Activated CD8-positive, alpha-beta T cell treated with anti-CD3 and anti-CD28 coated beads for 36 hours (primary cell): ENCODE results near the gene TMEM41A. TPM values are rescaled to one million over a fixed set of nuclear protein-coding genes. Genes with fewer than 3 reads are reported as not detected.

ENCODE experiments used
- ATAC-seq: fragments of 200-7000 bp; cut with Tn5 transposase; one replicate; pipeline ENCODE4 v1.10.0; 2021; ENCODE audit warnings: mild to moderate bottlenecking, moderate library complexity
- CTCF ChIA-PET: fragments of 350-600 bp; sonication (Branson Sonifier 250); formaldehyde crosslinking; loops from one replicate; lab custom pipeline; 2021; ENCODE audit warnings: antibody characterized with exemption; lab: Charles Lee
- POLR2A ChIA-PET: fragments of 350-600 bp; sonication (Branson Sonifier 250); formaldehyde crosslinking; loops from one replicate; lab custom pipeline; 2021; ENCODE audit warnings: antibody characterized with exemption; lab: Charles Lee
- DNase-seq: peaks from one replicate; pipeline ENCODE4 v3.0.0-alpha.2; 2020
- H3K27ac Mint-ChIP-seq: one replicate; pipeline ENCODE4 v1.8.0; 2021; ENCODE audit warnings: mild to moderate bottlenecking, mixed read lengths
- H3K27me3 Mint-ChIP-seq: one replicate; pipeline ENCODE4 v1.8.0; 2021; ENCODE audit warnings: mixed read lengths
- H3K36me3 Mint-ChIP-seq: one replicate; pipeline ENCODE4 v1.8.0; 2021; ENCODE audit warnings: low read depth, mixed read lengths
- H3K4me1 Mint-ChIP-seq: one replicate; pipeline ENCODE4 v1.8.0; 2021; ENCODE audit warnings: low read depth, mixed read lengths
- H3K4me3 Mint-ChIP-seq: one replicate; pipeline ENCODE4 v1.8.0; 2021; ENCODE audit warnings: mild to moderate bottlenecking, moderate library complexity, mixed read lengths
- H3K9me3 Mint-ChIP-seq: one replicate; pipeline ENCODE4 v1.8.0; 2021; ENCODE audit warnings: mixed read lengths
- CTCF ChIP-seq: fragments of 200-600 bp; IDR thresholded peaks from one replicate; pipeline ENCODE4 v1.8.0; 2022; ENCODE audit warnings: antibody characterized with exemption, mild to moderate bottlenecking
- intact Hi-C: fragments of 100-400 bp; cut with micrococcal nuclease; formaldehyde crosslinking; loops from one replicate; pipeline ENCODE4 v1.10.0; 2022
- total RNA-seq, 2 experiments: library from RNA; stranded (reverse); gene quantifications; one replicate each; pipeline ENCODE4 v1.2.3, GENCODE V29; 2021

TMEM41A gene
- total RNA-seq, 2 experiments from 2014 or later, result 21.5 to 24.5 TPM

- intact Hi-C loops, result no loop called here
- ChIA-PET CTCF (interaction anchor here (1.7 kb wide), 1 partner anchor 48 kb away, joined by 4 read pairs; no protein-coding TSS in a partner anchor), POLR2A (no interaction called here)
- Mint-ChIP-seq H3K4me3 (no peak overlapping the region), H3K27ac (no peak overlapping the region), H3K36me3 (no peaks in the 10 kb centered on the region), H3K9me3 (no peaks in the 10 kb centered on the region), H3K27me3 (peaks cover 6% of the 10 kb centered on the region), H3K4me1 (no peaks in the 10 kb centered on the region)
- no peak for DNase-seq
- no peak for TF ChIP-seq CTCF
- no peak for ATAC-seq
Measured at GRCh38 chr3:185511711-185512110, 12.9 kb upstream of the TMEM41A start.

- DNase-seq (no peak), ATAC-seq (no peak)
- Mint-ChIP-seq H3K4me3 (no peak overlapping the region), H3K36me3 (no peaks in the 10 kb centered on the region), H3K27ac (no peak overlapping the region), H3K4me1 (no peaks in the 10 kb centered on the region), H3K9me3 (no peaks in the 10 kb centered on the region), H3K27me3 (peaks cover 1% of the 10 kb centered on the region)
- CTCF ChIA-PET, result interaction anchor here (2.4 kb wide), 1 partner anchor 67 kb away, joined by 6 read pairs; no protein-coding TSS in a partner anchor
- intact Hi-C loops, result no loop called here
- POLR2A ChIA-PET, result interaction anchor here (1.4 kb wide), 1 partner anchor 9 kb away, joined by 3 read pairs; the partner anchor contains the start of gene TMEM41A
- TF ChIP-seq CTCF, result no peak
Measured at GRCh38 chr3:185508335-185508991, 9.6 kb upstream of the TMEM41A start.

- POLR2A ChIA-PET, result interaction anchor here (1.4 kb wide), 1 partner anchor 9 kb away, joined by 3 read pairs; the partner anchor contains the start of gene TMEM41A
- ATAC-seq (no peak), DNase-seq (no peak)
- Mint-ChIP-seq H3K4me1 (no peaks in the 10 kb centered on the region), H3K27me3 (peaks cover 1% of the 10 kb centered on the region), H3K9me3 (no peaks in the 10 kb centered on the region), H3K4me3 (no peak overlapping the region), H3K36me3 (no peaks in the 10 kb centered on the region), H3K27ac (no peak overlapping the region)
- no peak for TF ChIP-seq CTCF
- intact Hi-C loops, result no loop called here
- CTCF ChIA-PET, result no interaction called here
Measured at GRCh38 chr3:185507883-185508282, 9.0 kb upstream of the TMEM41A start.

- no peak overlapping the region for H3K4me3 Mint-ChIP-seq
- H3K27me3 Mint-ChIP-seq, result peaks cover 1% of the 10 kb centered on the region
- ChIA-PET CTCF (interaction anchor here (0.7 kb wide), 1 partner anchor 44 kb away, joined by 3 read pairs; no protein-coding TSS in a partner anchor), POLR2A (no interaction called here)
- intact Hi-C loops, result no loop called here
- H3K27ac Mint-ChIP-seq, result no peak overlapping the region
- no peaks in the 10 kb centered on the region for H3K36me3 Mint-ChIP-seq
- H3K9me3 Mint-ChIP-seq, result no peaks in the 10 kb centered on the region
- no peak for ATAC-seq
- no peaks in the 10 kb centered on the region for H3K4me1 Mint-ChIP-seq
- TF ChIP-seq CTCF, result no peak
- DNase-seq, result no peak
Measured at GRCh38 chr3:185504636-185505035, 5.8 kb upstream of the TMEM41A start.

GRCh38 chr3:185503521-185503920, 4.7 kb upstream of the TMEM41A start:
- H3K27ac Mint-ChIP-seq, result no peak overlapping the region
- POLR2A ChIA-PET, result no interaction called here
- CTCF ChIA-PET, result no interaction called here
- H3K4me1 Mint-ChIP-seq, result peaks cover 3% of the 10 kb centered on the region
- no peak for TF ChIP-seq CTCF
- no peaks in the 10 kb centered on the region for H3K9me3 Mint-ChIP-seq
- no peaks in the 10 kb centered on the region for H3K27me3 Mint-ChIP-seq
- no peak overlapping the region for H3K4me3 Mint-ChIP-seq
- intact Hi-C loops, result no loop called here
- DNase-seq (no peak), ATAC-seq (no peak)
- no peaks in the 10 kb centered on the region for H3K36me3 Mint-ChIP-seq
